LHCN-M2 (cell line): Measurements from ENCODE around the gene KIF26B. TPM values are rescaled to one million over a fixed set of nuclear protein-coding genes. Genes with fewer than 3 reads are reported as not detected.
A peak's percentile ranks its signal among the peaks of the same experiment; 100 is the strongest.

Source experiments
- DNase-seq: peaks from one replicate; pipeline ENCODE4 v3.0.0-alpha.2; 2012; ENCODE audit warnings: low read depth
- total RNA-seq: library from RNA; depleted of rRNA; stranded (reverse); fragments of >200 nt; gene quantifications from 2 replicates; pipeline ENCODE4 v1.2.3, GENCODE V29; 2014

KIF26B gene
- total RNA-seq, 1 experiment from 2014 or later: 0.17 TPM

GRCh38 chr1:245678860-245679411 lies 524.2 kb downstream of the KIF26B start:
- DNase-seq: no peak

GRCh38 chr1:245679821-245680780 lies 525.3 kb downstream of the KIF26B start:
- no peak for DNase-seq

GRCh38 chr1:245682638-245683628 lies 528.1 kb downstream of the KIF26B start:
- DNase-seq: no peak

DNA sequence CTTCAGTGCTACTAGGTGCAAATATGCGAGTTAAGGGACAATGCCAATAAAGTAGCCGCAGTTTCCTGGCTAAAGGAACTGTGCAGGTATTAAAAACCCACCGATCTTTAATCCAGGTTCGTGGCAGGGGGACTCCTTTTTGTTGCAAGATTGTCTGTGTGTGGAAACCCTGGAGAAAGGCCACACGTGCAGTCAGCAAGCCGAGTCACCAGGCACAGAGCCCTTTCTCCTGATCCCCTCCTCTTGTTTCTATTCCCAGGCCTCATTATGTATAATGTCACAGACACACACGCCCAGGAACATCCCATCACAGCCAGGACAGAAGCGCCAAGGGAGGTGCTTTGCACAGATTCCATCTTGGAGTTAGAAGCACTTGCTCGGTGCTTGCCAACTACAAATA lies 528.9 kb downstream of the KIF26B start:
- no peak for DNase-seq

- DNase-seq: no peak
Observed at GRCh38 chr1:245684166-245684565, 529.4 kb downstream of the KIF26B start.

- no peak for DNase-seq
Observed at GRCh38 chr1:245684571-245684970, 529.8 kb downstream of the KIF26B start.

GRCh38 chr1:245685111-245685810 lies 530.5 kb downstream of the KIF26B start:
- DNase-seq: no peak

- no peak for DNase-seq
Observed at GRCh38 chr1:245686006-245686405, 531.2 kb downstream of the KIF26B start.

GRCh38 chr1:245686446-245687030 lies 531.8 kb downstream of the KIF26B start:
- DNase-seq: no peak

- peak; percentile 19 for DNase-seq
Observed at GRCh38 chr1:245687152-245687635, 532.4 kb downstream of the KIF26B start.

DNA sequence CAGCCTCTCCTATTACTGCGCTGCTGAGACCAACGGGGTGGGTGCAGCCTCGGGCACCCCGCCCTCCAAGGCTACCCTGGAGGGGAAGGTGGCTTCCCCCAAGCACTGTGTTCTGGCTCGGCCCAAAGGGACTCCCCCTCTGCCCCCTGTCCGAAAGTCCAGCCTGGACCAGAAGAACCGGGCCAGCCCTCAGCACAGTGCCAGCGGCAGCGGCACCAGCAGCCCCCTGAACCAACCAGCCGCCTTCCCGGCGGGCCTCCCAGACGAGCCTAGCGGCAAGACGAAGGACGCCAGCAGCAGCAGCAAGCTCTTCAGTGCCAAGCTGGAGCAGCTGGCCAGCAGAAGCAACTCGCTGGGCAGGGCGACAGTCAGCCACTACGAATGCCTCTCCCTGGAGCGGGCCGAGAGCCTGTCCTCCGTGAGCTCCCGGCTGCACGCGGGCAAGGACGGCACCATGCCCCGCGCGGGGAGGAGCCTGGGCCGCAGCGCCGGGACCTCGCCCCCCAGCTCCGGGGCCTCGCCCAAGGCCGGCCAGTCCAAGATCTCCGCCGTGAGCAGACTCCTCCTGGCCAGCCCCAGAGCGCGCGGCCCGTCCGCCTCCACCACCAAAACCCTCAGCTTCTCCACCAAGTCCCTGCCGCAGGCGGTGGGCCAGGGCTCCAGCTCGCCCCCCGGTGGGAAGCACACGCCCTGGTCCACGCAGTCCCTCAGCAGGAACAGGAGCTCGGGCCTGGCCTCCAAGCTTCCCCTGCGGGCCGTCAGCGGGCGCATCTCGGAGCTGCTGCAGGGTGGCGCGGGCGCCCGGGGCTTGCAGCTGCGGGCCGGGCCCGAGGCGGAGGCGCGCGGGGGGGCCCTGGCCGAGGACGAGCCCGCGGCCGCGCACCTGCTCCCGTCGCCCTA lies 533.1 kb downstream of the KIF26B start:
- peak; percentile 31 for DNase-seq

GRCh38 chr1:245688536-245689453 lies 534.0 kb downstream of the KIF26B start:
- DNase-seq: no peak

DNA sequence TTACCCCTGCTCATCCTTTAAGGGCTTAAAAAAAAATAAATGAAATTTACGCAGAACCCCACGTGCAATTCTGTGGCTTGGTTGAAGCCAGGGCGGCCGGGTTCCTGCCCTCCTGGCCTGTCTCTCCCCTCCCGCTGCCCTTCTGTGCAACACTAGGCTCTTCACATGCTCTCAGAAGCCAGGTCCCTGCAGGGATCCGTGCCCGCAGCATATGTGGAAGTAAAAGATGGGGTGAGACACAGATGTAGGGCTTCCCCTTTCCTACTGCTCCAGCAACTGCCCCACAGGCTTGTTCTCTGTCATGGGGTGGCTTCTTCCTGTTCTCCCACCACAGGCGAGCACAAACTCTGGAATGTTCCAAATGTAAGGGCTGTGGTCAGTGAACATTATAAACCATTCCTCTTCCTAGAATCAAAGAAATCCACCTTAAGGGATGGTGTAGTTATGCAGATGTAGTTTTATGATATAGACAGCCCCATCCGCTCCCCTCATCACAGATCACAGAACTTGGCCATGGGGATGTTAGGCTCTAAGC lies 535.4 kb downstream of the KIF26B start:
- DNase-seq: no peak

GRCh38 chr1:245690946-245691541 lies 536.3 kb downstream of the KIF26B start:
- no peak for DNase-seq

DNA sequence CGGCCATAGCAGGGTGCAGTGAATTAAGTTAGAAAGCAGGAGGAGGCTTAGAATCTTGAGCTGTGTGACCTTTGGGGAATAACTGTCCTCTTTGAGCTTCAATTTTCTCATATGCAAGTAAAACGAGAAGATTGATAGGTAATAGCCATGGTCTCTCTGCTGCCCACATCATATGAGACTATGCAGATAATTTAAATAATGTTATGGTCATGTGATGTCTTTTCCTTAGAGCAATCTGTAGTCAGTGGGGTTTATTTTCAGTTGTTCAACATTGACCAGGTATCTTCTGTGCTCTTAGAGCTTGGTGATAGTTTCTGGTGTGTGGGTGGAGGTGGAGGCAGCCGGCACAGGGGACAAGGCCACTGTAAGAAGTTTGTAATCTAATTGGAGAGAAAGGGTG lies 537.1 kb downstream of the KIF26B start:
- DNase-seq: no peak

DNA sequence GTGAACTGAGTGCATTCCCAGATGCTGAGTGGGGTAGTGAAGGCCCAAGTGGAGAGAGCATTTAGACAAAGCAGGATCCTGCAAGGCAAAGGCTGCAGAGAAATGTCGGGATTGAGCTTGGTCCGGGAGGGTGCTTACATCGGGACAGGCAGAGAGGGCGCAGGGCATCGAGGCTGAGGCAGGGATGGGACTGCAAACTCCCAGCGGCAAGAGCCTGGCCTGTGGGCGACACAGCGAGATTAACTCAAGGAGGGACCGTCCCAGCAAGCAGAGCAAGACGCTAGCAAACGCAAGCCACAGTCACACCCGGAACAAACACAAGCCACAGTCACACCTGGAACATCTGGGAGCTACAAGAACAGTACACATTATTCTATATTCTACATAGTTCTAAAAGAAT lies 537.5 kb downstream of the KIF26B start:
- no peak for DNase-seq

GRCh38 chr1:245693116-245693793 lies 538.5 kb downstream of the KIF26B start:
- DNase-seq: no peak
